ENCODE results near the gene NAV1. TPM values are rescaled to one million over a fixed set of nuclear protein-coding genes. Genes with fewer than 3 reads are reported as not detected.

The NAV1 gene
- total and polyA plus RNA-seq, 4 donors, result 1.1 to 2.0 (median 1.3) TPM

GRCh38 chr1:201565024-201565730 lies 26.2 kb downstream of the NAV1 start:
- no peaks in the 10 kb centered on the region for H3K27me3 ChIP-seq (ENCODE audit: control insufficient read depth in 4 of 4, insufficient read depth in 4 of 4, low read length in 3 of 4)
- no peak overlapping the region for H3K4me3 ChIP-seq (ENCODE audit: low read depth in 1 of 3, low read length in 3 of 3)
- H3K4me1 ChIP-seq (ENCODE audit: control insufficient read depth in 4 of 4, insufficient read depth in 4 of 4, low read length in 3 of 4), result no peaks in the 10 kb centered on the region
- DNase-seq (ENCODE audit: low spot score), result no peak
- H3K36me3 ChIP-seq (ENCODE audit: control insufficient read depth in 4 of 4, insufficient read depth in 3 of 4, low read depth in 1 of 4, low read length in 3 of 4), result no peaks in the 10 kb centered on the region
- no peaks in the 10 kb centered on the region for H3K9me3 ChIP-seq (ENCODE audit: control insufficient read depth in 4 of 4, low read length in 3 of 4)
- no peak overlapping the region for H3K27ac ChIP-seq (ENCODE audit: low read depth in 1 of 2, low read length in 2 of 2)
- WGBS, result 91% methylated on average over 12 of the region's 12 CpGs
- TF ChIP-seq SP1 (IDR thresholded peaks at IDR 0.05), result no peak
- TF ChIP-seq REST (IDR thresholded peaks at IDR 0.05), result no peak
- no peak for TF ChIP-seq JUND (IDR thresholded peaks at IDR 0.05)
- no peak for TF ChIP-seq RXRA (IDR thresholded peaks at IDR 0.05)
- no peak for TF ChIP-seq ZBTB33 (IDR thresholded peaks at IDR 0.05)
- TF ChIP-seq HNF4G (IDR thresholded peaks at IDR 0.05), result no peak
- TF ChIP-seq RAD21 (IDR thresholded peaks at IDR 0.05), result no peak
- no peak overlapping the region for H3K9ac ChIP-seq (ENCODE audit: low read depth in 1 of 2, low read length in 2 of 2)

GRCh38 chr1:201565771-201566528 lies 27.0 kb downstream of the NAV1 start:
- Histone ChIP-seq H3K9ac (ENCODE audit: low read depth in 1 of 2, low read length in 2 of 2) (no peak overlapping the region), H3K9me3 (ENCODE audit: control insufficient read depth in 4 of 4, low read length in 3 of 4) (no peaks in the 10 kb centered on the region), H3K27ac (ENCODE audit: low read depth in 1 of 2, low read length in 2 of 2) (no peak overlapping the region), H3K36me3 (ENCODE audit: control insufficient read depth in 4 of 4, insufficient read depth in 3 of 4, low read depth in 1 of 4, low read length in 3 of 4) (no peaks in the 10 kb centered on the region), H3K4me1 (ENCODE audit: control insufficient read depth in 4 of 4, insufficient read depth in 4 of 4, low read length in 3 of 4) (no peaks in the 10 kb centered on the region), H3K4me3 (ENCODE audit: low read depth in 1 of 3, low read length in 3 of 3) (no peak overlapping the region), H3K27me3 (ENCODE audit: control insufficient read depth in 4 of 4, insufficient read depth in 4 of 4, low read length in 3 of 4) (no peaks in the 10 kb centered on the region)
- WGBS, result 93% methylated on average over 12 of the region's 12 CpGs
- DNase-seq (ENCODE audit: low spot score), result no peak
- TF ChIP-seq GABPA (IDR thresholded peaks at IDR 0.05 in 1 of 2, conservative IDR thresholded peaks at IDR 0.05 in 1 of 2) (no peak), NR2F2 (IDR thresholded peaks at IDR 0.05) (no peak), RAD21 (IDR thresholded peaks at IDR 0.05) (no peak), FOXA2 (IDR thresholded peaks at IDR 0.05) (no peak), ZBTB33 (IDR thresholded peaks at IDR 0.05) (no peak), ATF3 (IDR thresholded peaks at IDR 0.05) (no peak), REST (IDR thresholded peaks at IDR 0.05) (no peak), TAF1 (conservative IDR thresholded peaks at IDR 0.05) (no peak)
